NCI-H2227 treated with DMSO at 0.1 percent for 48 hours (cell line): ENCODE data around the gene SPTAN1.
"Not testable (repeated sequence)": the region's sequence is repeated elsewhere in the genome, so short reads cannot be mapped to it uniquely, and the experiment has no call there.

ENCODE experiments used
- DNase-seq: peaks from one replicate; lab custom pipeline; 2025; lab: John Stamatoyannopoulos, UW

Gene SPTAN1

GRCh38 chr9:128552744-128553440 is 505 bp downstream of the SPTAN1 start:
- DNase-seq: no peak

GRCh38 chr9:128553728-128554127 is 1.3 kb downstream of the SPTAN1 start:
- DNase-seq: no peak

GRCh38 chr9:128554155-128554862 is 1.9 kb downstream of the SPTAN1 start:
- DNase-seq: no peak

GRCh38 chr9:128555180-128555721 is 2.9 kb downstream of the SPTAN1 start:
- no peak for DNase-seq

GRCh38 chr9:128556276-128556675 is 3.9 kb downstream of the SPTAN1 start:
- DNase-seq: no peak

GRCh38 chr9:128556926-128557634 is 4.7 kb downstream of the SPTAN1 start:
- no peak for DNase-seq

GRCh38 chr9:128558431-128559310 is 6.3 kb downstream of the SPTAN1 start:
- DNase-seq: peak; percentile 30

GRCh38 chr9:128565578-128565977 is 13.2 kb downstream of the SPTAN1 start:
- no peak for DNase-seq

- no peak for DNase-seq
Observed at GRCh38 chr9:128568470-128569078, 16.2 kb downstream of the SPTAN1 start.

GRCh38 chr9:128575469-128575868 is 23.1 kb downstream of the SPTAN1 start:
- no peak for DNase-seq

- DNase-seq: no peak
Observed at GRCh38 chr9:128575916-128576315, 23.5 kb downstream of the SPTAN1 start.

GRCh38 chr9:128577206-128577605 is 24.8 kb downstream of the SPTAN1 start:
- no peak for DNase-seq

- no peak for DNase-seq
Observed at GRCh38 chr9:128579194-128579593, 26.8 kb downstream of the SPTAN1 start.

GRCh38 chr9:128580731-128581130 is 28.3 kb downstream of the SPTAN1 start:
- no peak for DNase-seq

- DNase-seq: not testable (repeated sequence)
Observed at GRCh38 chr9:128585155-128585554, 32.8 kb downstream of the SPTAN1 start.

- not testable (repeated sequence) for DNase-seq
Observed at GRCh38 chr9:128586934-128587333, 34.5 kb downstream of the SPTAN1 start.

- no peak for DNase-seq
Observed at GRCh38 chr9:128587453-128587852, 35.1 kb downstream of the SPTAN1 start.

GRCh38 chr9:128588581-128589233 is 36.3 kb downstream of the SPTAN1 start:
- no peak for DNase-seq

- DNase-seq: no peak
Observed at GRCh38 chr9:128593039-128593438, 40.7 kb downstream of the SPTAN1 start.

- no peak for DNase-seq
Observed at GRCh38 chr9:128593856-128594255, 41.5 kb downstream of the SPTAN1 start.

- no peak for DNase-seq
Observed at GRCh38 chr9:128595471-128595870, 43.1 kb downstream of the SPTAN1 start.
